ACC112 (cell line): ENCODE measurements around the gene IL6R.
"Not testable (repeated sequence)": the region's sequence is repeated elsewhere in the genome, so short reads cannot be mapped to it uniquely, and the experiment has no call there.

Source experiments
- H2AFZ ChIP-seq: fragments of 200-600 bp; sonication (generic); one replicate; pipeline ENCODE4 v1.6.0; 2017; ENCODE audit warnings: antibody characterized with exemption, low read length; ENCODE audit not compliant: unreplicated experiment
- H3K27ac ChIP-seq: fragments of 200-600 bp; sonication (generic); 2 replicates; pipeline ENCODE4 v1.5.1; 2014; ENCODE audit warnings: low read depth, mild to moderate bottlenecking, antibody characterized with exemption, low read length, moderate library complexity
- H3K27me3 ChIP-seq: fragments of 200-600 bp; sonication (generic); 2 replicates; pipeline ENCODE4 v1.6.1; 2014; ENCODE audit warnings: mild to moderate bottlenecking, antibody characterized with exemption, low read length, moderate library complexity, mixed read lengths; ENCODE audit not compliant: insufficient read depth
- H3K36me3 ChIP-seq: fragments of 200-600 bp; sonication (generic); 2 replicates; pipeline ENCODE4 v1.6.1; 2016; ENCODE audit warnings: mild to moderate bottlenecking, antibody characterized with exemption, low read length, moderate library complexity, mixed read lengths; ENCODE audit not compliant: insufficient read depth
- H3K4me1 ChIP-seq: fragments of 200-600 bp; sonication (generic); one replicate; pipeline ENCODE4 v1.6.1; 2016; ENCODE audit warnings: low read length, mixed read lengths; ENCODE audit not compliant: insufficient read depth, unreplicated experiment, control insufficient read depth
- H3K4me3 ChIP-seq: fragments of 200-600 bp; sonication (generic); 2 replicates; pipeline ENCODE4 v1.5.1; 2014; ENCODE audit warnings: mild to moderate bottlenecking, low read depth, low read length
- H3K79me2 ChIP-seq: fragments of 200-600 bp; sonication (generic); one replicate; pipeline ENCODE4 v1.6.0; 2016; ENCODE audit warnings: low read length; ENCODE audit not compliant: control insufficient read depth, unreplicated experiment, insufficient read depth

The IL6R gene

DNA sequence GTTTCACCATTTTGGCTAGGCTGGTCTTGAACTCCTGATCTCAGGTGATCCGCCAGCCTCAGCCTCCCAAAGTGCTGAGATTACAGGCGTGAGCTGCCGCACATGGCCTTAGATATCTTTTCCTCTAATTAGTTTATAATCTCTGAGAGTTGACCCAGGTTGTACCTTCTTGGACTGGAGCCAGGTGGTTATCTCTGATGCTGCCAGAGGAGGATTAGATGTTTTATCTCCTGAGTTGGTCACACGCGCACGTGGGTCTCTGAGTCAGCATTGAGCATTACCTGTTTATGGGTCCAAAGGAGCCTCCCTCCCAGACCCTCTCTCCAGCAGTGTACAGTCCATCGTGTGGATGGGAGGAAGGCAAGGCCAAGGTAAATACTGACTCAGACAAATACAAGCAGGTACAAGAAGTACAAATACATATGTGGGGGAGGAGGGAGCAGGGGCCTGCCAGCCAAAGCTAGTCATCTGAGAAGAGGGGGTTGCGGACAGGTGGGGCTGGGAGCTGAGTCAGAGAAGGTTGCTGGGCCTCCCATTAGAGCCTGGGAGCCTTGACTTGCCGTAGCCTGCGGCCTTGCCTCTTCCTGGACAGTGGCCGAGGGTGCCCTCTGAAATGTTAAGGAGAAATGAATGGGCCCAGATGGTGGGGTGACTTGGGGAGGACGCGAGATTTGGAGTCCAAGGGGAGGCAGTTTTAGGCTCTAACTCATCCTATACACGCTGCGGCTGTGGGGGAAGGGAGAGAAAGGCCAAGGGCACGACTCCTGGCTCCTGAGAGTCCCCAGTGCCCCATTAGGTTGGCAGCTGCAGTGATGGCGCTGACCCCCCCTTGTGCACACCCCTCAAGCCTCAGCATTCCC, 13.1 kb downstream of the IL6R start:
- H3K27ac ChIP-seq: peak overlapping the region; percentile 99
- no peak overlapping the region for H3K4me3 ChIP-seq
- H3K79me2 ChIP-seq: peaks cover 18% of the 10 kb centered on the region
- H3K27me3 ChIP-seq: no peaks in the 10 kb centered on the region
- no peak overlapping the region for H2AFZ ChIP-seq
- peaks cover 49% of the 10 kb centered on the region for H3K4me1 ChIP-seq
- H3K36me3 ChIP-seq: no peaks in the 10 kb centered on the region

DNA sequence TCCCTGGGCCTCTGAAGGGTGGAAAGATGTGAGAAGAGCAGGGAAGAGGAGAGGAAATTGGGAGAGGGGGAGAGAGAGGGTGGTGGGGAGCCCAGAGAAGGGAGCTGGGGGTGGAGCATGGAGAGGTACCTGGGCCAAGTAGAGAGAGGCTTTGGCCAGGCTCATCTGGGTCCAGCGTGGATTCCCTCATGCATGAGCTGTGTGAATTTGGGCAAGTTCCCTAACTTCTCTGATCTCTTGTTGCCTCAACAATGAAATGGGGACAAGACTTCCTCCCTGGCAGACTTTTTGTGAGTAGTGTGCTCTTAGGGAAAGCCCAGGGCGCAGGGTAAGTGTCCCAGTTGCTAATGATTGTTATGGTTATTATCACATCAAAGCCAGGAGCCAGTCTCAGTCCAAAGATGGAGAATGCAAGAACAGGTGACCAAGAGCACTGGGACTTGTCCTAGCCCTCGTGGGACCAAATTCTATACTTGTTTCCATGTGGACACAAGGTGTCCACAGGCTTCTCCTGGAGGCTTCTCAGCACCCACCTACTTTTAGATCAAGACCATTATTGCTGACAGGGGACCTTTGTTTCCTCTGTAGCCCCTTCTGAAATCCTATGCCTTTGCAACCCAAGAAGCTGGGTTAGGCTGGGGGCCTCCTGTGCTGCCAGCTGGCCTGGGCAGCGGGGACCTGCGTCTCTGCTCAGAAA, 13.9 kb downstream of the IL6R start:
- Histone ChIP-seq H3K27me3 (no peaks in the 10 kb centered on the region), H2AFZ (no peak overlapping the region), H3K4me3 (peak overlapping the region; percentile 18; the same call in 1 of the 2 replicates), H3K4me1 (peaks cover 57% of the 10 kb centered on the region), H3K27ac (peak overlapping the region; percentile 99), H3K79me2 (peaks cover 18% of the 10 kb centered on the region), H3K36me3 (no peaks in the 10 kb centered on the region)

DNA sequence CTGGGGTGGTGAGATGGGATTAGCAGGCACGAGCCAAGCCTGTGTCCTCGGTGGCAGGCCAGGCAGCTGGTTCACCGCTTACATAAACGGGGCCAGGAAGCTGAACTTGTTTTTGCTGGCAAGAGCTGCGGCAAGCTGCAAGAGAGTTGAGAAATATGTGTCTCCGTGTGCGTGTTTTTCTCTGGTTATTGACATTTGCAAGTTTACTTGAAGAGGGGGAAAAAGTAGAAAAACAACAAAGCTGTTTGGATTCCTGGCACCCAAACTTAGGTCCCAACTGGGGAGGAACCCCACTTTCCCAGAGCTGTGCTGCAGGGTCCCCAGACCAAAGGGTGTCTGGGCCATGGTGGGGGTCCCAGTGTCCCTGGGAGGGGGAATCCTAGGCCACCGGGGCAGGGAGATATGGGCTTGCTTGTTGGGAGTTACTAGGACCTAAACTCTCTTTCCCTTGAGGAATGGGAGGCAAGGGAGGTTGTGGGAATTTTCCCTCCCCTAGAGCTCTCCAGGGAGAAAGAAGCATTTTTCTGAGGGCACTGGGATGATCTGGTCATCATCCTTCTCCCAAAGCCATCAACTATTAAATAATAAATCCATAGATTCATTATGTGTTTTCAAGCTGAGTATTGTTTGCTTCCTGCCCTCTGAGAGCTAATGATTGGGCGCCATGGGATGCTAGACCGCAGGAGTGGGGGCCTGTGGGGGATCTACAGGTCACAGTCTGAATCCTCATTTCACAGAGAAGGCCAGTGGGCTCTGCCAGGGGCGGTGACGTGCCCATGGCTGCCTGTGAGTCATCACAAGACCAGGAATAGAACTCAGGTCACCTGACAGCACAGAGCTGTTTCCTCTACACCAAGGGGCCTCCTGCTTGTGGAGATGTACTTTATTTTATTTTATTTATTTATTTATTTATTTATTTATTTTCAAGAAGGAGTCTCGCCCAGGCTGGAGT, 14.8 kb downstream of the IL6R start:
- Histone ChIP-seq H3K4me3 (peak overlapping the region; percentile 70), H3K79me2 (peaks cover 14% of the 10 kb centered on the region), H3K27ac (peak overlapping the region; percentile 99), H3K4me1 (peaks cover 63% of the 10 kb centered on the region), H3K36me3 (no peaks in the 10 kb centered on the region), H3K27me3 (no peaks in the 10 kb centered on the region), H2AFZ (no peak overlapping the region)

DNA sequence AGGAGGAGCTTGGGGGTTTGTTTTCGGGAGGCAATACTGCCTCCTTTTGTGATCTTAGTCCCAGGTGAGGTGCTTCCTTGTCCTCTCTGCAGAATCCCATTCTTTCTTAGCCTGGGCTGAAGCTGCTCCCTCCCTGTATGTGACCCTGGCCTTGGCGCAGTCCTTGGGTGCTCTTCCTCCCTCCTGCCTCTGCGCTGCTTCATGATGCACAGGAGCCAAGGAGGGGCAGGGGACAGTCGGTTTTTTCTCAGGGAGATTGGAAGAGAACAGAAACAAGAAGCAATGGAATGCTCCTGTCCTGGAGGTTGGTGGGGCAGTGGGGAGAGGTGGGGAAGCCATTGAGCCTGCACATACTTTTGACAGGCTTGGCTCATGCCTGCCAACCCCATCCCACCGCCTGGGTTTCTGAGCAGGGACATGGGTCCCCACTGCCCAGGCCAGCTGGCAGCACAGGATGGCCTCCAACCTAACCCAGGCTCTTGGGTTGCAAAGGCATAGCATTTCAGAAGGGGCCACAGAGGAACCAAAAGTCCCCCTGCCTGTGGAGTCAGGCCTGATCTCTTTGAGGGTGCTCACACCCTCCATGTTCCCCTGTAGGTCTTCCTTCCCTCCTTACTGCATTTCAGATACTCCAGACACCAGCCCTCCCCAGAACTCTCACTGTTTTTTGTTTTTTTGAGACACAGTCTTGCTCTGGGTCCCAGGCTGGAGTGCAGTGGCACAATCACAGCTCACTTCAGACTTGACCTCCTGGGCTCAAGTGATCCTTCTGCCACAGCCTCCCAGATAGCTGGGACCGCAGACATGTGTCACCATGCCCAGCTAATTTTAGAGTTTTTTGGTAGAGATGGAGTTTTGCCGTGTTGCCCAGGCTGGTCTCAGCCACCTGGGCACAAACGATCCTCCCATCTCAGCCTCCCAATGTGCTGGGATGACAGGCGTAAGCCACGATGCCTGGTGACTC, 16.1 kb downstream of the IL6R start:
- no peak overlapping the region for H3K4me3 ChIP-seq
- H2AFZ ChIP-seq: no peak overlapping the region
- H3K27me3 ChIP-seq: no peaks in the 10 kb centered on the region
- H3K79me2 ChIP-seq: peaks cover 13% of the 10 kb centered on the region
- H3K36me3 ChIP-seq: no peaks in the 10 kb centered on the region
- peak overlapping the region; percentile 82 for H3K27ac ChIP-seq
- H3K4me1 ChIP-seq: peaks cover 63% of the 10 kb centered on the region

DNA sequence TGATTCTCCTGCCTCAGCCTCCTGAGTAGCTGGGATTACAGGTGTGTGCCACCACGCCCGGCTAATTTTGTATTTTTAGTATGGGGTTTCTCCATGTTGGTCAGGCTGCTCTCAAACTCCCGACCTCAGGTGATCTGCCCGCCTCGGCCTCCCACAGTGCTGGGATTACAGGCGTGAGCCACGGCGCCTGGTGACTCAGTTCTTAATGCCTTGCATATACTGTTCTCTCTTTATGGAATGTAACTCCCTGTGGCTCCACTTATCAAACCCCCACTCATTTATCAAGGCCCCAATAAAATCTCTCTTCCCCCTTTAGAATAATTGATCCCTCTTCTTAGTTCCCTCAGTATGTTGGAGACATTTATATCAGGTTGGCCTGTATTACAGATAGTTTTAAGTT, 16.9 kb downstream of the IL6R start:
- H3K36me3 ChIP-seq, H3K27me3 ChIP-seq, H3K4me3 ChIP-seq, H2AFZ ChIP-seq: not testable (repeated sequence)
- Histone ChIP-seq H3K79me2 (peaks cover 14% of the 10 kb centered on the region), H3K4me1 (peaks cover 63% of the 10 kb centered on the region), H3K27ac (peak overlapping the region; percentile 75; the same call in 1 of the 2 replicates)

DNA sequence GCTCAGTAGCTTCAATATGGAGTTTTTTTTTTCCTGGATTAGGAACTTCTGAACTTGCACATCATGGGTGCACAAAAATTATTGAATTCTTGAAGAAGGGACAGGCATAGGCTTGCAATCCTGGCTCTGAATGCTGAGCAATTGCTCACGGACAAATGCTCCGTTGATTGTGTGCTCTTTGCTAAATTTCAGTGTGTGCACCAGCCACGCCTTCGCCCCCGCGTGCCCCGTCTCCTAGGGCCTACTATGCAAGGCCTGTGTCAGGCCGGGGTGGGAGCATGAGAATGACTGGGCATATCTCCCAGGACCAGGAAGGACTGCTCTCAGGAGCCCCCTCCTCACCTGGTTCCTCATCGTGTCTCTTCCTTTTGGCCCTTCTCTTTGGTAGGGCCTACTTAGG, 17.4 kb downstream of the IL6R start:
- no peak overlapping the region for H2AFZ ChIP-seq
- H3K36me3 ChIP-seq: no peaks in the 10 kb centered on the region
- H3K4me3 ChIP-seq: no peak overlapping the region
- peaks cover 17% of the 10 kb centered on the region for H3K79me2 ChIP-seq
- H3K4me1 ChIP-seq: peaks cover 67% of the 10 kb centered on the region
- H3K27me3 ChIP-seq: no peaks in the 10 kb centered on the region
- peak overlapping the region; percentile 75 for H3K27ac ChIP-seq

DNA sequence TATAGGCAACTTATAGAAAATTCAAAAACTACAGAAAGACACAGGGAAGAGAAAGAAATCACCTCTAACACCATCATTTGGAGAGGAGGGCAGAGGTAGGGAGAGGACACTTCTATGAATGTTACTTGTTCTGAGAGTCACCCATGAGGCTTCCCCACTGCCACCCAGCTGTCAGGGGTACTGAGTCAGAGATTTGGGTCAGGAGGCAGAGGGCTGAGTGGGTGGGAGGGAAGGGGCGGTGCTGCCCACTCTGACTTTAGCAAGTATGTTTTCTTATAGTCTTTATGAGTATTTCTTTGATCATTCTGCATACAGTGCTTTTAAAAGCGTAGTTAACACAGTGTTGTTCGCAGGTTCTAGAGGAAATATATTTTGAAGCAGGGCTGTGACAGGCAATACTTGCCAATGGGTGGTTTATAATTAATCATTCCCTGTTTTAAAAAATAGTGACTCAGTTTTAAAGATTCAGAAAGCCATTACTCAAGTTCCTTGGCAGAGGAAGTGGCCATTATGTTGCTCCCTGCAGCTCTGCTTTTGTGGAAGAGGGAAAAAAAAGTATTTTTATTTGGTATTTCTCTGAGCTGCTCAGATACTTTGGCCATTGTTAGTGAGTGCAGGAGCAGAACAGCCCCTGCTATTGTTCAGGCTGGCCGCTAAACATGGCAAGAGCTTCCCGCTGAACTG, 18.3 kb downstream of the IL6R start:
- H3K4me1 ChIP-seq: peaks cover 68% of the 10 kb centered on the region
- peak overlapping the region; percentile 33 for H3K4me3 ChIP-seq
- peak overlapping the region; percentile 75 for H3K27ac ChIP-seq
- no peaks in the 10 kb centered on the region for H3K36me3 ChIP-seq
- no peaks in the 10 kb centered on the region for H3K27me3 ChIP-seq
- H3K79me2 ChIP-seq: peaks cover 17% of the 10 kb centered on the region
- H2AFZ ChIP-seq: peak overlapping the region; percentile 21

DNA sequence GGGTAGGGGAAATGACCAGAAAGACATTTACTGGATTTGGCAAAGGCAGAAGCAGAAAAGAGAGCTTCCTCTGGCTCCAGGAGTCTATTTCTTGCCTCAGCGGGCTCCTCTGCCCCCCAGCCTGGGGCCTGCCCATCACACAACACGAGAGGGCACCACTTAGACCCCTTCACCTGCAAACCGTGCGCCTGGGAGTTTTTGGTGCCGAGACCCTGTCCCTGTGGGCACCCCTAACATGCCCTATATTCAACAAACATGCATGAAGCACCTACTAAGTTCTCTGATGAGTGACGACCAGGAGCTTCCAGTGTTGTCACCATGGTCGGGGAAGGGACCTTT, 18.8 kb downstream of the IL6R start:
- Histone ChIP-seq H3K27ac (peak overlapping the region; percentile 75), H2AFZ (peak overlapping the region; percentile 21), H3K79me2 (peaks cover 17% of the 10 kb centered on the region), H3K27me3 (no peaks in the 10 kb centered on the region), H3K4me3 (peak overlapping the region; percentile 33), H3K4me1 (peaks cover 63% of the 10 kb centered on the region), H3K36me3 (no peaks in the 10 kb centered on the region)

DNA sequence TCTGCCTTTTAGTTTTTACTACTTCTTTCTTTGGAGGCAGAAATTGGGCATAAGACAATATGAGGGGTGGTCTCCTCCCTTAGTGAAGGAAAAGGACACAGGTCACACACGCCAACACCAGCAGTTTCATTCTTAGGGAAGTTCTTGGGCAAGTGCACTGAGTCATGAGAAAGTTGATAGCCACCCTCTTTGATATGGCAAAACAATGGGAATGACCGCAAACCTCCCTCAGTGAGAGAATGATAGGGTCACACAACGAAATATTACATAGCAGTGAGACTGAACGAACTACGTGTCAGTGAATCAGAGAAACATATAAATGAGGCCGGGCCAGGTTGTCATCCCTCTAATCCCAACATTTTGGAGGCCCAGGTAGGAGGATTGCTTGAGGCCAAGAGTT, 20.0 kb downstream of the IL6R start:
- no peak overlapping the region for H2AFZ ChIP-seq
- peaks cover 17% of the 10 kb centered on the region for H3K79me2 ChIP-seq
- no peak overlapping the region for H3K4me3 ChIP-seq
- peaks cover 57% of the 10 kb centered on the region for H3K4me1 ChIP-seq
- H3K36me3 ChIP-seq: no peaks in the 10 kb centered on the region
- H3K27me3 ChIP-seq: no peaks in the 10 kb centered on the region
- H3K27ac ChIP-seq: no peak overlapping the region
